Activated T-helper 2 cell treated with anti-CD3 and anti-CD28 coated beads, Interferon-gamma antibody, Interleukin-2, Interleukin-4, amounts not matched to agents 10 μg/mL and 5 μg/mL and 100 μg/mL, durations not matched to agents 14 hours and 24 hours and 36 hours (primary cell): ENCODE measurements around the gene AGAP1. TPM values are rescaled to one million over a fixed set of nuclear protein-coding genes. Genes with fewer than 3 reads are reported as not detected.

ENCODE experiments used
- DNase-seq: peaks from one replicate; pipeline ENCODE4 v3.0.0; 2021; ENCODE audit warnings: low spot score
- H3K27ac Mint-ChIP-seq: one replicate; pipeline ENCODE4 v1.8.0; 2021; ENCODE audit warnings: mixed read lengths
- H3K27me3 Mint-ChIP-seq: one replicate; pipeline ENCODE4 v1.8.0; 2021; ENCODE audit warnings: low read depth, mixed read lengths
- H3K36me3 Mint-ChIP-seq: one replicate; pipeline ENCODE4 v1.8.0; 2021; ENCODE audit warnings: low read depth, mixed read lengths
- H3K4me1 Mint-ChIP-seq: one replicate; pipeline ENCODE4 v1.8.0; 2021; ENCODE audit warnings: low read depth, mixed read lengths
- H3K4me3 Mint-ChIP-seq: one replicate; pipeline ENCODE4 v1.8.0; 2021; ENCODE audit warnings: low read depth, mild to moderate bottlenecking, moderate library complexity, mixed read lengths
- H3K9me3 Mint-ChIP-seq: one replicate; pipeline ENCODE4 v1.8.0; 2021; ENCODE audit warnings: mixed read lengths
- intact Hi-C: fragments of 100-400 bp; cut with micrococcal nuclease; formaldehyde crosslinking; loops from one replicate; pipeline ENCODE4 v1.15.1; 2023
- total RNA-seq: library from RNA; stranded (reverse); gene quantifications from 2 replicates; pipeline ENCODE4 v1.2.3, GENCODE V29; 2022

AGAP1 gene
- total RNA-seq, 1 donor from 2014 or later, result 1.8 TPM

GRCh38 chr2:235897992-235898391 is 404.1 kb downstream of the AGAP1 start:
- no peak overlapping the region for H3K4me3 Mint-ChIP-seq

GRCh38 chr2:235898766-235899165 is 404.9 kb downstream of the AGAP1 start:
- Mint-ChIP-seq H3K27ac (no peak overlapping the region), H3K27me3 (peaks cover 5% of the 10 kb centered on the region), H3K9me3 (no peaks in the 10 kb centered on the region), H3K4me3 (no peak overlapping the region), H3K36me3 (no peaks in the 10 kb centered on the region), H3K4me1 (no peaks in the 10 kb centered on the region)
- intact Hi-C loops, result no loop called here
- no peak for DNase-seq

More at GRCh38 chr2:235897992-235898391, 404.1 kb downstream of the AGAP1 start:
- no peaks in the 10 kb centered on the region for H3K9me3 Mint-ChIP-seq
- H3K27ac Mint-ChIP-seq, result no peak overlapping the region
- H3K4me1 Mint-ChIP-seq, result no peaks in the 10 kb centered on the region
- intact Hi-C loops, result no loop called here
- H3K36me3 Mint-ChIP-seq, result no peaks in the 10 kb centered on the region
- no peaks in the 10 kb centered on the region for H3K27me3 Mint-ChIP-seq
- no peak for DNase-seq

GRCh38 chr2:235900631-235901030 is 406.8 kb downstream of the AGAP1 start:
- Mint-ChIP-seq H3K27ac (no peak overlapping the region), H3K4me3 (no peak overlapping the region), H3K9me3 (no peaks in the 10 kb centered on the region), H3K36me3 (no peaks in the 10 kb centered on the region), H3K4me1 (no peaks in the 10 kb centered on the region), H3K27me3 (peaks cover 5% of the 10 kb centered on the region)
- intact Hi-C loops, result no loop called here
- no peak for DNase-seq

- no peak overlapping the region for H3K27ac Mint-ChIP-seq
- H3K4me3 Mint-ChIP-seq, result no peak overlapping the region
- intact Hi-C loops, result no loop called here
- H3K9me3 Mint-ChIP-seq, result no peaks in the 10 kb centered on the region
- peaks cover 5% of the 10 kb centered on the region for H3K27me3 Mint-ChIP-seq
- no peak for DNase-seq
- H3K4me1 Mint-ChIP-seq, result no peaks in the 10 kb centered on the region
- H3K36me3 Mint-ChIP-seq, result no peaks in the 10 kb centered on the region
Observed at GRCh38 chr2:235901243-235901642, 407.4 kb downstream of the AGAP1 start.

GRCh38 chr2:235903782-235904584 is 410.1 kb downstream of the AGAP1 start:
- no peak overlapping the region for H3K4me3 Mint-ChIP-seq
- intact Hi-C loops, result no loop called here
- DNase-seq, result no peak
- peaks cover 5% of the 10 kb centered on the region for H3K27me3 Mint-ChIP-seq
- H3K27ac Mint-ChIP-seq, result no peak overlapping the region
- H3K4me1 Mint-ChIP-seq, result no peaks in the 10 kb centered on the region
- no peaks in the 10 kb centered on the region for H3K36me3 Mint-ChIP-seq
- no peaks in the 10 kb centered on the region for H3K9me3 Mint-ChIP-seq

- H3K4me1 Mint-ChIP-seq, result no peaks in the 10 kb centered on the region
- H3K27ac Mint-ChIP-seq, result no peak overlapping the region
Observed at GRCh38 chr2:235904585-235904931, 410.7 kb downstream of the AGAP1 start.

GRCh38 chr2:235908826-235909225 is 415.0 kb downstream of the AGAP1 start:
- intact Hi-C loops, result no loop called here
- Mint-ChIP-seq H3K4me3 (no peak overlapping the region), H3K27me3 (no peaks in the 10 kb centered on the region), H3K4me1 (no peaks in the 10 kb centered on the region), H3K9me3 (no peaks in the 10 kb centered on the region), H3K36me3 (no peaks in the 10 kb centered on the region), H3K27ac (no peak overlapping the region)
- no peak for DNase-seq

More at GRCh38 chr2:235904585-235904931, 410.7 kb downstream of the AGAP1 start:
- Mint-ChIP-seq H3K27me3 (peaks cover 5% of the 10 kb centered on the region), H3K4me3 (no peak overlapping the region), H3K36me3 (no peaks in the 10 kb centered on the region), H3K9me3 (no peaks in the 10 kb centered on the region)
- no peak for DNase-seq
- intact Hi-C loops, result no loop called here

GRCh38 chr2:235909358-235909757 is 415.5 kb downstream of the AGAP1 start:
- no peaks in the 10 kb centered on the region for H3K9me3 Mint-ChIP-seq
- no peak for DNase-seq
- no peaks in the 10 kb centered on the region for H3K4me1 Mint-ChIP-seq
- intact Hi-C loops, result no loop called here
- no peak overlapping the region for H3K27ac Mint-ChIP-seq
- no peaks in the 10 kb centered on the region for H3K27me3 Mint-ChIP-seq
- no peaks in the 10 kb centered on the region for H3K36me3 Mint-ChIP-seq
- no peak overlapping the region for H3K4me3 Mint-ChIP-seq

- Mint-ChIP-seq H3K9me3 (no peaks in the 10 kb centered on the region), H3K27ac (no peak overlapping the region), H3K27me3 (no peaks in the 10 kb centered on the region), H3K4me3 (no peak overlapping the region), H3K36me3 (no peaks in the 10 kb centered on the region), H3K4me1 (no peaks in the 10 kb centered on the region)
- DNase-seq, result no peak
- intact Hi-C loops, result no loop called here
Observed at GRCh38 chr2:235910067-235910466, 416.2 kb downstream of the AGAP1 start.

- H3K27ac Mint-ChIP-seq, result no peak overlapping the region
- intact Hi-C loops, result no loop called here
Observed at GRCh38 chr2:235911125-235911524, 417.3 kb downstream of the AGAP1 start.

GRCh38 chr2:235911633-235912233 is 417.9 kb downstream of the AGAP1 start:
- H3K9me3 Mint-ChIP-seq, result peaks cover 8% of the 10 kb centered on the region
- no peaks in the 10 kb centered on the region for H3K27me3 Mint-ChIP-seq
- no peak overlapping the region for H3K4me3 Mint-ChIP-seq
- no peak for DNase-seq
- intact Hi-C loops, result no loop called here
- no peaks in the 10 kb centered on the region for H3K4me1 Mint-ChIP-seq
- H3K27ac Mint-ChIP-seq, result no peak overlapping the region
- no peaks in the 10 kb centered on the region for H3K36me3 Mint-ChIP-seq

More at GRCh38 chr2:235911125-235911524, 417.3 kb downstream of the AGAP1 start:
- Mint-ChIP-seq H3K27me3 (no peaks in the 10 kb centered on the region), H3K4me3 (no peak overlapping the region), H3K36me3 (no peaks in the 10 kb centered on the region), H3K9me3 (peaks cover 4% of the 10 kb centered on the region), H3K4me1 (no peaks in the 10 kb centered on the region)
- DNase-seq, result no peak

GRCh38 chr2:235914756-235915155 is 420.9 kb downstream of the AGAP1 start:
- H3K9me3 Mint-ChIP-seq, result peaks cover 8% of the 10 kb centered on the region
- DNase-seq, result no peak
- no peaks in the 10 kb centered on the region for H3K36me3 Mint-ChIP-seq
- no peaks in the 10 kb centered on the region for H3K27me3 Mint-ChIP-seq
- no peak overlapping the region for H3K4me3 Mint-ChIP-seq
- H3K4me1 Mint-ChIP-seq, result no peaks in the 10 kb centered on the region
- no peak overlapping the region for H3K27ac Mint-ChIP-seq
- intact Hi-C loops, result no loop called here

GRCh38 chr2:235917506-235917905 is 423.7 kb downstream of the AGAP1 start:
- DNase-seq, result no peak
- Mint-ChIP-seq H3K4me3 (no peak overlapping the region), H3K27me3 (no peaks in the 10 kb centered on the region), H3K4me1 (no peaks in the 10 kb centered on the region), H3K36me3 (no peaks in the 10 kb centered on the region), H3K27ac (no peak overlapping the region), H3K9me3 (peaks cover 8% of the 10 kb centered on the region)
- intact Hi-C loops, result no loop called here
